HG03439 (cell line): ENCODE measurements around the gene CORO1C.

Experiments
- ATAC-seq: cut with Tn5 transposase; IDR thresholded peaks from one replicate; pipeline ENCODE4 v1.9.1; 2021; ENCODE audit warnings: mild to moderate bottlenecking, moderate library complexity; ENCODE audit not compliant: unreplicated experiment

The CORO1C gene

GRCh38 chr12:108727868-108728735 is 3.2 kb downstream of the CORO1C start:
- ATAC-seq = no peak

DNA sequence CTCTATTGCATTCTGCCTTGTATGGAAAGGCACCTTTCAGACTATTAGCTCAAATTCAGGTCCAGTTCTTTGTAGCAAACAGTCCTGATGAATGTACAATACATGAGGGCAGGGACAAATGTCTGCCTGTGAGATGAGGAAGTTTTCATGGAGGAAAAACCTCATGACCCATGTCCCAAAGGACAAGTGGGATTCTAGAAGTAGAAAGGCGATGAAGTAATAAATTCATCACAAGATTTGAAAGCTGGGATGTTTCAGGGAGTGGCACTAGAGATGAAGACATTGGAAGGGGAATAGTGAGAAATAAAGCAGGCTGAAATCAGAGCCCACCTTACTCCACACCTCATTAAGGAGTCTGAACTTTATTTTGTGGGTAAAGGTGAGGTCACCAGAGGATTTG is 4.2 kb downstream of the CORO1C start:
- no peak for ATAC-seq

GRCh38 chr12:108724890-108725151 is 6.5 kb downstream of the CORO1C start:
- no peak for ATAC-seq

DNA sequence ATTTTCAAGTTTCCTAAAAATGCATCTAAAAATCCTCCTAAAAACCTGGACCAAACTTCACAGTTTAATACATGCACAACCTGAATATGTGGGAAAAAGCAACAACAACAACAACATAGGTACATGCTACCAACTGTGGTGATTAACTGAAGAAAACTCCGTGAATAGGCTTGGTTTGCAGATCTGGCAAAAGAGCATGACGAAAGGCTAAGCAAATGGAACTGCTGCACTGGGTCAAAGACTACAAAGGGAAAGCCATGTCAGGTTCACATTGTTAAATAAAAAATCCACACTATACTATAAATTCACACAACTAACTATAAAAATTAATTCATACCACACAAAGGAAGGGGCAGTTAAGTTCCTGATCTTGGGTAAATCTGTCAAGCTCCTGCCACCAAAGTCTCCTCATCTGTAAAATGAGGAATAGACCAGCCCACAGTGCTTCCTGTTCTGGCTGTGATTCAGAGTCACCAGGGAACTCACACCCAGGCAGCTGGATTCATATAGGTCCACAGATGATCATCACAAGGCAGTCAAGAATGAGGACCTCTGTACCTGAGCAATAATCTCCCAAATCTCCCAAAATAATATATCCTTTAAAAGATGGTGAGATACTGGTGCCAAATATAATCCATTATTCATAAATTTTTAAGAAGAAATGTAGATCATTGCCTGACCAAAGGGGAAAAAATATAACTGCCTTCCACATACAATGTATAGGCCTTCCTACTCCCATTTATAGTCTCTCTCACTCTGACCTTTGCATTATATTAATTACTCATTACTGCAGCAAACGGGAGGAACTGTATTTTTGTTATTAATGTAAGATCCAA is 7.0 kb downstream of the CORO1C start:
- no peak for ATAC-seq

- no peak for ATAC-seq
Measured at GRCh38 chr12:108722992-108723766, 8.1 kb downstream of the CORO1C start.

GRCh38 chr12:108722463-108722862 is 8.9 kb downstream of the CORO1C start:
- ATAC-seq = no peak

GRCh38 chr12:108721824-108722223 is 9.5 kb downstream of the CORO1C start:
- no peak for ATAC-seq

- ATAC-seq = no peak
Measured at GRCh38 chr12:108720757-108721514, 10.4 kb downstream of the CORO1C start.

DNA sequence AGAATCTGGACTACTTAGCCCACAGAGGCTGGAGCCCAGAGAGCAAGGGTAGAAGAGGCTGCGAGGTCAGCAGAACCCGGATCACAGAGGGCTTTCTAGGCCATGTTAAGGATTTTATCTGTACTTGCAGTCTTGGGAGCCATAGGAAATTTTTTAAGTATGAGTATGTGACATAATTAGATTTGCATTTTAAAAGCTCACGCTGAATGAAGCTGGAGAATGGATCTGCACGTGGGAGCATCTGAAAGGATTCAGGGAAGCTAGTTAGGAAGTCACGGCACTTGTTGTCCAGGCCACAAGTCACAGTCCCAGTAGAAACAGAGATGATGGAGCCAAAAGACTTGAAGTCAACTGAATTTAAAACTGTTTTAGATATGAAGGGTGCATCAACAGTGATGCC is 14.1 kb downstream of the CORO1C start:
- no peak for ATAC-seq

DNA sequence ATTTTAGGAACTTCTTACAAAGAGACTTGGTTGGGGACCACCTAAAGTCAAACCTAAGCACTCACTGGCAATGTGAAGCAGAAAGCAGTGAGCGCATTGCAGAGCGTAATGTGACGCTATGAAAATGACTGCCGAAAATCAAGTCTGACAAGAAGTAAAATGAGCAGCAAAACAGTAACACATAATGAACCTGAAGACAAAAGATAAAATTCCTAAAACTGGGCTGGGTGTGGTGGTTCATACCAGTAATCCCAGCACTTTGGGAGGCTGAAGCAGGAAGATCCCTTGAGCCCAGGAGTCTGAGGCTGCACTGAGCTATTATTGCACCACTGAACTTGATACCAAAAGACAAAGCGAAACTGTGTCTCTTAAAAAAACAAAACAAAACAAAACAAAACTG is 16.5 kb downstream of the CORO1C start:
- no peak for ATAC-seq

GRCh38 chr12:108713471-108713870 is 17.8 kb downstream of the CORO1C start:
- ATAC-seq = no peak

DNA sequence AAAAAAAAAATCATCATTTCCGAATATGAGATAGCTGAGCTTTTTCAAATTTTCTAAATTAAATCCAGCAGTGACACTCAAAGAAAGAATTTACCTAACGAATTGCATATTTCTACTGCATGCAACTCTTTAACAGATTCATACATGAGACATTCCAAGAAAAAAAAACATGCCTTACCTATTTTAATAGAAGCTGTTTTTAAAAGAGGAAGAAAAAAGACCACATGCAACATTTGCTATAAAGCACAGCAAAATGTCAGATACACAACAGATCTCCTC is 18.5 kb downstream of the CORO1C start:
- no peak for ATAC-seq

GRCh38 chr12:108712165-108712924 is 19.0 kb downstream of the CORO1C start:
- ATAC-seq = no peak

DNA sequence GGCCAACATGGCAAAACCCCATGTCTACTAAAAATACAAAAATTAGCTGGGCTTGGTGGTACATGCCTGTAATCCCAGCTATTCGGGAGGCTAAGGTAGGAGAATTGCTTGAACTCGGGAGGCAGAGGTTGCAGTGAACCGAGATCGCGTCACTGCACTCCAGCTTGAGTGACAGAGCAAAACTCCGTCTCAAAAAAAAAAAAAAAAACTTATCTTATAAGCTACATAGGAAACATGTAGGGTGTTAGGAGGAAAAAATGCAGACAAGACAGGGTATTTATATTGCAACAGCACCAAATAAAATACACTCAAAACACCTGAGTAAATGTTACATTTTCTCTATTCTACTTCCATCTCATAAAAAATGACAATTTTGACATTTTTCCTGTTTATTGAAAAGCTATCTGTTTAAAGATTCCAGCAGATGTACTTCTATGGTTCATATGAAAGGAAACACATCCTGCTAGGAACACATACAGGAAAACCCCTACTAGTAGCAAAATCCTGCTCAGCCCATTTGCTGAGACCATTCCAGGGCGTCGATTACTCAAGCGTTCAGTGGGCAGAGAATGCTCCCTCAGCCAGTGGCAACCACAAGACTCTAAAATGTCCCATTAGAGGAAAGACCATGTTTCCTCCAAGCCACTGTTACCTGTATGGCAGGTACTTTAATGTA is 19.7 kb downstream of the CORO1C start:
- ATAC-seq = no peak

DNA sequence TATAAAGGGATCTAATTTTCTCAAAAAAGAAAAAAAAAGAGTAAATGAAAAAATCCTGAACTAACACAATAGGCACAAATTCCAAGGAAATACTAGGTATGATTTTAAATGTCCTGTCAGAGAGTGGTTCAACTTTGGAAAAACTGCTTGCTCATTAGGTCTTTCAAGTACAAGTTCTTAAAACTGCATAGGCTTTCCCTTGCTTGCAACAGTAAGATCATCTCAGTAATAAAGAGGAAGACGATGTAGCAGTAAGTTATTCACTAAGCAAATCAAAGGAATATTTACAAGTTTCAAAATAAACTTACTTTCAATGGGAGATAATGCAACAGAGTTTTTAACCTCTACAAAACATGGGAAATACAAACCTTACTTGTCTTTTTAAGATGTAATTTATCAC is 21.6 kb downstream of the CORO1C start:
- ATAC-seq = no peak

GRCh38 chr12:108704527-108704926 is 26.8 kb downstream of the CORO1C start:
- no peak for ATAC-seq

GRCh38 chr12:108702595-108703320 is 28.6 kb downstream of the CORO1C start:
- no peak for ATAC-seq

DNA sequence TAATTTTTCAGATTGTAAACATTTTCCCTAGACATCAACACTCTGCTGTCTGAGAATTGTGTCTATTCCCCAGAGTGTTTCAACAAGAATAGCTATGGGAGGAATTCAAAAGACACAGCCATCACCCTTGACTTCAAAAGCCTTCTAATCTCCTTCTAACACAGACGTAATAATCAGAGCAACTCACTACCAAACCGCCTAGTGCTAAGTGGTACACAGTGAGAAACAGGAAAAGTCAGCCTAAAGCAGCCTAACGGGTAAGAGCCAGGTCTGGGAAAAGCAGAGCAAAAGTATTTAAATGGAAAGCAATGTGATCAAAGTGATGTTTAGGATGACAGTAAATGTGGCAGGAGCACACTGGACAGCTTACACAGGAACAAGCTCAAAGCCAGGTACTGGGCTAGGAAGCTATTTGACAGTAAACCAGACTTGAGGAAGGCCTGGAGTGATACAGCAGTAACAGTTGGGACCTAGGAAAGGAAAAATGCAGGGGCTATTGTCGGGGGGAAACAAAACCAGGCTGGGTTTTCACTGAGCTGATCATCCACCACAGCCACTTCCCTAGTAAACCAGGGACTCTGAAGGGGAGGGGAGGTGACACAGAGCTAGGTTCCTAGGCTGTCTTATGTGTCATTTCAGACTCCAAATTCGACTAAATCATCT is 29.4 kb downstream of the CORO1C start:
- ATAC-seq = no peak
